Fibroblast of skin of right quadriceps (primary cell): ENCODE results near the gene SPA17.

ENCODE experiments used
- DNase-seq: peaks from one replicate; pipeline ENCODE4 v3.0.0-alpha.2; 2013

The SPA17 gene

GRCh38 chr11:124727474-124727873 lies 53.8 kb downstream of the SPA17 start:
- DNase-seq: no peak

GRCh38 chr11:124728134-124728533 lies 54.4 kb downstream of the SPA17 start:
- no peak for DNase-seq

GRCh38 chr11:124729571-124729970 lies 55.9 kb downstream of the SPA17 start:
- no peak for DNase-seq

GRCh38 chr11:124732230-124732629 lies 58.5 kb downstream of the SPA17 start:
- DNase-seq: no peak

- no peak for DNase-seq
Measured at GRCh38 chr11:124736736-124737135, 63.0 kb downstream of the SPA17 start.

- no peak for DNase-seq
Measured at GRCh38 chr11:124737638-124738305, 64.1 kb downstream of the SPA17 start.

GRCh38 chr11:124738713-124739478 lies 65.2 kb downstream of the SPA17 start:
- DNase-seq: no peak

GRCh38 chr11:124739479-124740276 lies 66.0 kb downstream of the SPA17 start, which contains the start of gene NRGN:
Gene NRGN, plus strand, starts transcription at chr11:124739942. Its CDS starts 143 bp downstream, at chr11:124740085.
- peak; percentile 83 for DNase-seq

GRCh38 chr11:124740277-124740882 lies 66.7 kb downstream of the SPA17 start:
- DNase-seq: no peak

- DNase-seq: no peak
Measured at GRCh38 chr11:124742555-124742954, 68.9 kb downstream of the SPA17 start.

GRCh38 chr11:124743050-124743449 lies 69.3 kb downstream of the SPA17 start:
- no peak for DNase-seq

GRCh38 chr11:124745270-124745834 lies 71.6 kb downstream of the SPA17 start:
- no peak for DNase-seq

GRCh38 chr11:124745835-124746620 lies 72.3 kb downstream of the SPA17 start:
- no peak for DNase-seq

- DNase-seq: peak; percentile 34
Measured at GRCh38 chr11:124746621-124747243, 73.0 kb downstream of the SPA17 start.
